Neural crest cell (in vitro differentiated cells): Measurements from ENCODE around the gene ENO3. TPM values are rescaled to one million over a fixed set of nuclear protein-coding genes. Genes with fewer than 3 reads are reported as not detected.

Source experiments
- DNase-seq: peaks from one replicate; pipeline ENCODE4 v3.0.0; 2021; ENCODE audit warnings: low read depth, mixed read lengths, low spot score
- H3K27ac Mint-ChIP-seq: one replicate; pipeline ENCODE4 v1.8.0; 2021; ENCODE audit warnings: mild to moderate bottlenecking, mixed read lengths; ENCODE audit not compliant: unreplicated experiment
- H3K27me3 Mint-ChIP-seq: 2 replicates; pipeline ENCODE4 v1.8.0; 2021; ENCODE audit warnings: low read depth, mild to moderate bottlenecking, mixed read lengths
- H3K36me3 Mint-ChIP-seq: 2 replicates; pipeline ENCODE4 v1.8.0; 2021; ENCODE audit warnings: low read depth, mild to moderate bottlenecking, mixed read lengths
- H3K4me1 Mint-ChIP-seq: 2 replicates; pipeline ENCODE4 v1.8.0; 2021; ENCODE audit warnings: mixed read lengths
- H3K4me3 Mint-ChIP-seq: one replicate; pipeline ENCODE4 v1.8.0; 2021; ENCODE audit warnings: mild to moderate bottlenecking, mixed read lengths
- H3K9me3 Mint-ChIP-seq: 2 replicates; pipeline ENCODE4 v1.8.0; 2021; ENCODE audit warnings: mixed read lengths
- total RNA-seq: library from RNA; stranded (reverse); gene quantifications from 2 replicates; pipeline ENCODE4 v1.2.1, GENCODE V29; 2021
- TF ChIP-seq, protein P1 (sequence below): fragments of 200-600 bp; sonication (generic); conservative IDR thresholded peaks from 2 replicates; pipeline ENCODE4 v1.5.0; 2021; ENCODE audit warnings: antibody characterized with exemption, mild to moderate bottlenecking

The ENO3 gene
- total RNA-seq, 1 donor from 2014 or later, result 10.6 TPM

DNA sequence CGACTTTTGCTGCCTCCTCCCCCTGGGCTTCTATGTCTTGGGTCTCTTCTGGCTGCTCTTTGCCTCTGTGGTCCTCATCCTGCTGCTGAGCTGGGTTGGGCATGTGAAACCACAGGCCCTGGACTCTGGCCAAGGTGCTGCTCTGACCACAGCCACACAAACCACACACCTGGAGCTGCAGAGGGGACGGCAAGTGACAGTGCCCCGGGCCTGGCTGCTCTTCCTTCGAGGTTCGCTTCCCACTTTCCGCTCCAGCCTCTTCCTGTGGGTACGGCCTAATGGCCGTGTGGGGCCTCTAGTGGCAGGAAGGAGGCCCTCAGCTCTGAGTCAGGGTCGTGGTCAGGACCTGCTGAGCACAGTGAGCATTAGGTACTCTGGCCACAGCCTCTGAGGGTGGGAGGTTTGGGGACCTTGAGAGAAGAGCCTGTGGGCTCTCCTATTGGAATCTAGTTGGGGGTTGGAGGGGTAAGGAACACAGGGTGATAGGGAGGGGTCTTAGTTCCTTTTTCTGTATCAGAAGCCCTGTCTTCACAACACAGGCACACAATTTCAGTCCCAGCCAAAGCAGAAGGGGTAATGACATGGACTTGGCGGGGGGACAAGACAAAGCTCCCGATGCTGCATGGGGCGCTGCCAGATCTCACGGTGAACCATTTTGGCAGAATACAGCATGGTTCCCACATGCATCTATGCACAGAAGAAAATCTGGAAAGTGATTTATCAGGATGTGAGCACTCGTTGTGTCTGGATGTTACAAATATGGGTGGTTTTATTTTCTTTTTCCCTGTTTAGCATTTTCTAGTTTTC, 16.5 kb upstream of the ENO3 start:
- Mint-ChIP-seq H3K4me1 (peaks cover 24% of the 10 kb centered on the region), H3K4me3 (peak overlapping the region; percentile 79), H3K9me3 (no peaks in the 10 kb centered on the region), H3K27ac (no peak overlapping the region), H3K27me3 (no peaks in the 10 kb centered on the region), H3K36me3 (peaks cover 8% of the 10 kb centered on the region)
- no peak for DNase-seq
- TF ChIP-seq, protein P1, sequence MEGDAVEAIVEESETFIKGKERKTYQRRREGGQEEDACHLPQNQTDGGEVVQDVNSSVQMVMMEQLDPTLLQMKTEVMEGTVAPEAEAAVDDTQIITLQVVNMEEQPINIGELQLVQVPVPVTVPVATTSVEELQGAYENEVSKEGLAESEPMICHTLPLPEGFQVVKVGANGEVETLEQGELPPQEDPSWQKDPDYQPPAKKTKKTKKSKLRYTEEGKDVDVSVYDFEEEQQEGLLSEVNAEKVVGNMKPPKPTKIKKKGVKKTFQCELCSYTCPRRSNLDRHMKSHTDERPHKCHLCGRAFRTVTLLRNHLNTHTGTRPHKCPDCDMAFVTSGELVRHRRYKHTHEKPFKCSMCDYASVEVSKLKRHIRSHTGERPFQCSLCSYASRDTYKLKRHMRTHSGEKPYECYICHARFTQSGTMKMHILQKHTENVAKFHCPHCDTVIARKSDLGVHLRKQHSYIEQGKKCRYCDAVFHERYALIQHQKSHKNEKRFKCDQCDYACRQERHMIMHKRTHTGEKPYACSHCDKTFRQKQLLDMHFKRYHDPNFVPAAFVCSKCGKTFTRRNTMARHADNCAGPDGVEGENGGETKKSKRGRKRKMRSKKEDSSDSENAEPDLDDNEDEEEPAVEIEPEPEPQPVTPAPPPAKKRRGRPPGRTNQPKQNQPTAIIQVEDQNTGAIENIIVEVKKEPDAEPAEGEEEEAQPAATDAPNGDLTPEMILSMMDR, result peak; percentile 29

DNA sequence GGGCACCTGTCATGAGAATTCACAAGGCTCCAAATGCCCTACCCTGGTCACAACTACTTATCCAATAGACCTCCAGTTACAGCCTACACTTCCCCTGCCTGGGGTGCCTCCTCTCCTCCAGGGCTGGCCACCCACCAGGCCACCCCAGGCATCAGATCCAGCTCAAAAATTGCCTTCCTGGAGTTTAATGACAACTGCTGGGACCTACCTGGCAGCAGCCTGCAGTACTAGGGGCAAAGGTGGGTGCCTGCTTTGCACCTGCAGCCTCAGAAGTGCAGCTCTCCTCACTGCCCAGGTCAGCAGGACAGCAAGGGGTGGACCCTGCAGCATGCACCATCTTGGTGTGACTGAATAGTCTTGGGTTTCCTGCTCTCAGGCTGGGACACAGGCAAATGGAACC, 15.3 kb upstream of the ENO3 start:
- H3K4me3 Mint-ChIP-seq, result peak overlapping the region; percentile 78
- TF ChIP-seq, protein P1, result no peak

DNA sequence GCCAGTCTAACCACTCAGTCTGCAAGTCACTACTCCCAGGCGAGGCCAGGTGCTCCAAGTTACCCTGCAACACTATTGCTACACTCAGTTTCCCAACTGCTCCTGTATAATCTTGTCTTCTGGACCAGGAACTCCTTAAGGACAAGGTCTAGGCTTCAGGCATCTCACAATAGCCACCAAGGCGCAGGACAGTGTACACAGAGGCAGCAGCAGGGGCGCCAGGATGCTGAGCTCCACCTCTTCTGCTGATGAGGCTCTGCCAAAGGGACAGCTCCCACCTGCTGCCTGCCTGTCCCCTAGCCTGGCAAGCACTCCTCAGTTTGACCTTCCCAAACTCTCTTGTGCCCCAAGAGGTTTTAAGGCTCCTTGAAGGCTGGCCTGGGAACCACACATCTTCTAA, 14.5 kb upstream of the ENO3 start:
- TF ChIP-seq, protein P1, result no peak
- no peaks in the 10 kb centered on the region for H3K9me3 Mint-ChIP-seq
- H3K36me3 Mint-ChIP-seq, result peaks cover 7% of the 10 kb centered on the region
- H3K27ac Mint-ChIP-seq, result no peak overlapping the region
- peak overlapping the region; percentile 78 for H3K4me3 Mint-ChIP-seq
- H3K27me3 Mint-ChIP-seq, result peaks cover 6% of the 10 kb centered on the region
- peaks cover 37% of the 10 kb centered on the region for H3K4me1 Mint-ChIP-seq
- DNase-seq, result no peak

More for the DNA sequence above, 15.3 kb upstream of the ENO3 start:
- Mint-ChIP-seq H3K4me1 (peaks cover 31% of the 10 kb centered on the region), H3K9me3 (no peaks in the 10 kb centered on the region), H3K36me3 (peaks cover 10% of the 10 kb centered on the region), H3K27me3 (peaks cover 6% of the 10 kb centered on the region), H3K27ac (no peak overlapping the region)
- DNase-seq, result no peak

DNA sequence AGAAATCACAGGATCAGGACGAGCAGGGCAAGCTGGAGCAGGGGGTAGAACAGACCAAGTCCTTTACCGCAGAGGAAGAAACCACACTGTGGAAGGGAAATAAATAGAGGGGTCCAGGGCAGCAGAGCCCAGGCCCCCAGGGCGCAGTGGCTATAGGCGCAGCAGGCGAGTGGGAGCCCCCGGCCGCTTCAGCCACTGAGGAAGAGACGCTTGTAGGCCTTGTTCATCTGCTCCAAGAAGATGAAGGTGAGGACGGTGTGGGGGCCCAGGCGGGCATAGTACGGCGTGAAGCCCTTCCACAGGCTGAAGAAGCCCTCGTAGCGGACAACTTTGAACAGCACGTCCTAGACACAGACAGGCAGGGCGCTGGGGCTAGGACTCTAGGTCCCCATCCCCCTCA, 13.4 kb upstream of the ENO3 start:
- no peak overlapping the region for H3K27ac Mint-ChIP-seq
- no peak for DNase-seq

DNA sequence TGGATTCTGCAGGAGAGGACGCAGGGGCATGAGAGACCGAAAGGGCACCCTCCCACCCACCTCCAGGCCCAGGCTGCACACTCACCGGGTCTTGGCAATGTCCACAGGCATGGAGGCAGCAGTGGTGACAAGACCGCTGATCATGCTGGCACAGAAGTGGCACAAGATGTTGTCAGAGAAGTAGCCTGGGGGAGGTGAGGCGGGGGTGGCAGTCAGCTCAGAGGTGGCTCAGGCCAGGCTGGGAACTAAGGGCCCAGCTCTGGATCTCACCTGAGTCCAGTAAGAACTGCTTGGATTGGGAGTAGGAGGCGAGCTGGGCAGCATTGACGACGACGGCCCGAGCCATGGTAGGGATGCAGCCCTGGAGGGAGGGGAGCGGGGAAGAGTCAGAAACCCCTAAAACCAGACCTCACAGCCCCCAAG, 12.8 kb upstream of the ENO3 start:
- H3K36me3 Mint-ChIP-seq, result peaks cover 10% of the 10 kb centered on the region
- TF ChIP-seq, protein P1, result no peak
- H3K9me3 Mint-ChIP-seq, result no peaks in the 10 kb centered on the region
- peaks cover 47% of the 10 kb centered on the region for H3K4me1 Mint-ChIP-seq
- peak overlapping the region; percentile 12 for H3K27ac Mint-ChIP-seq
- DNase-seq, result no peak
- peak overlapping the region; percentile 96 for H3K4me3 Mint-ChIP-seq
- H3K27me3 Mint-ChIP-seq, result peaks cover 6% of the 10 kb centered on the region

More for the DNA sequence above, 13.4 kb upstream of the ENO3 start:
- Mint-ChIP-seq H3K4me1 (peaks cover 44% of the 10 kb centered on the region), H3K27me3 (peaks cover 6% of the 10 kb centered on the region), H3K36me3 (peaks cover 10% of the 10 kb centered on the region), H3K4me3 (peak overlapping the region; percentile 96), H3K9me3 (no peaks in the 10 kb centered on the region)
- TF ChIP-seq, protein P1, result no peak
